HepG2 (cell line): ENCODE data around the gene C5.

ENCODE experiments used
- HDAC6 ChIP-seq: fragments of 200-600 bp; sonication (generic); IDR thresholded peaks from 2 replicates; pipeline ENCODE4 v1.7.0; 2017; ENCODE audit warnings: mild to moderate bottlenecking, antibody characterized with exemption, low read length, low read depth
- NR1H2 ChIP-seq: sonication (generic); formaldehyde crosslinking; IDR thresholded peaks from 2 replicates; pipeline ENCODE4 v1.8.1; 2022; ENCODE audit warnings: low read depth, missing genetic modification reagents, borderline replicate concordance
- POLR2AphosphoS5 ChIP-seq: IDR thresholded peaks from 2 replicates; pipeline ENCODE4 v1.6.1; 2012; ENCODE audit warnings: low read depth, low read length
- ZFP41 ChIP-seq: sonication (generic); formaldehyde crosslinking; IDR thresholded peaks from 2 replicates; pipeline ENCODE4 v1.4.0; 2020; ENCODE audit warnings: mild to moderate bottlenecking, missing genetic modification reagents, borderline replicate concordance
- ZNF10 ChIP-seq: sonication (generic); formaldehyde crosslinking; IDR thresholded peaks from 2 replicates; pipeline ENCODE4 v1.4.0; 2020; ENCODE audit warnings: mild to moderate bottlenecking, low read depth, missing genetic modification reagents, borderline replicate concordance
- ZNF3 ChIP-seq: IDR thresholded peaks from 2 replicates; pipeline ENCODE4 v1.7.0; 2017; ENCODE audit warnings: inconsistent platforms
- ZNF772 ChIP-seq: sonication (generic); formaldehyde crosslinking; IDR thresholded peaks from 2 replicates; pipeline ENCODE4 v1.5.0; 2020; ENCODE audit warnings: mild to moderate bottlenecking, missing genetic modification reagents
- ZNF83 ChIP-seq: sonication (generic); formaldehyde crosslinking; IDR thresholded peaks from 2 replicates; pipeline ENCODE4 v1.4.0; 2020; ENCODE audit warnings: missing genetic modification reagents, mild to moderate bottlenecking, borderline replicate concordance
- ZNF879 ChIP-seq: sonication (generic); formaldehyde crosslinking; IDR thresholded peaks from 2 replicates; pipeline ENCODE4 v1.8.1; 2023; ENCODE audit warnings: missing genetic modification reagents
- TF ChIP-seq, protein P1 (sequence below), 2 experiments: sonication (generic) in 1 of 2; formaldehyde crosslinking in 1 of 2; IDR thresholded peaks; 2 replicates each; pipeline versions ENCODE4 v1.5.1 to v1.6.1; 2011 to 2020; ENCODE audit warnings: borderline replicate concordance in 1 of 2, low read depth in 1 of 2, low read length in 1 of 2, mild to moderate bottlenecking in 1 of 2, missing genetic modification reagents in 1 of 2, moderate library complexity in 1 of 2
- TF ChIP-seq, protein P2 (sequence below): sonication (generic); formaldehyde crosslinking; IDR thresholded peaks from 2 replicates; pipeline ENCODE4 v1.8.1; 2023; ENCODE audit warnings: mild to moderate bottlenecking, missing genetic modification reagents
- TF ChIP-seq, protein P3 (sequence below): sonication (generic); formaldehyde crosslinking; IDR thresholded peaks from 2 replicates; pipeline ENCODE4 v1.8.0; 2022; ENCODE audit warnings: low read depth, missing genetic modification reagents

DNA sequence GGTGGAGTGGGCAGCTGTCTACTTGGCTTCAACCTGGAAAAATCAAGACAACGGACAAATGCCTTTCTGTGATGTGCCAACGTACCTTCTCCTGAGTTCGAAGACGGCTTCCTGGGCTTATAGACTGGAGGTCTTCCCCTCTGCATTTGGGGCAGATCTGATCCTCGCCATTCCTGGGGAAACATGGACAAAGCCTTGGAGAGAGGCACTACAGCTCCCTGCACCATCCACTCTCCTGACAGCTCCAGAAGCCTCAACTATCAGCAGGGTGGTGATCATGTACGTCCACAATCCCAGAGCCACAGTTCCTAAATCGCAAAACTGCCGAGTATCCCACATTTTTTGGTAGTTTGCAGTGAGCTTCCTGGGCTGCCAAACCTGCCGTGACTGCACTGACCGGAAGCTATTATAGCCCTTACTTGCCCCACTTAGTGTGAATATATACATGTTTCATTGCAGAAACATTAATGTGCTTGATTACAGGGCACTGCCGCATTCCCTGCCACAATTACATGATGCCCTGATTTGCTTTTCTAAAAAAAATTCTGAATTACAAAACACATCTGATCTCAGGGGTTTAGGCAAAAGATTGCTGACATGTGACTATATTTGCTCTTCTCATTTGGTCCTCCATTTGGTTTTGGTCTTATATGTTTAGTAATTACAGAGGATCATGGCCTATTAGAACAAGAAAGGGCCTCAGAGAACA, 126.3 kb downstream of the C5 start:
- TF ChIP-seq ZNF879 (CRISPR knock-in tag): no peak
- no peak for TF ChIP-seq POLR2AphosphoS5
- TF ChIP-seq ZNF3 (CRISPR knock-in tag): no peak
- TF ChIP-seq, protein P1, sequence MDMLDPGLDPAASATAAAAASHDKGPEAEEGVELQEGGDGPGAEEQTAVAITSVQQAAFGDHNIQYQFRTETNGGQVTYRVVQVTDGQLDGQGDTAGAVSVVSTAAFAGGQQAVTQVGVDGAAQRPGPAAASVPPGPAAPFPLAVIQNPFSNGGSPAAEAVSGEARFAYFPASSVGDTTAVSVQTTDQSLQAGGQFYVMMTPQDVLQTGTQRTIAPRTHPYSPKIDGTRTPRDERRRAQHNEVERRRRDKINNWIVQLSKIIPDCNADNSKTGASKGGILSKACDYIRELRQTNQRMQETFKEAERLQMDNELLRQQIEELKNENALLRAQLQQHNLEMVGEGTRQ (IDR thresholded peaks at IDR 0.05; ENCODE audit: low read depth, low read length): no peak
- TF ChIP-seq, protein P1 (CRISPR knock-in tag; IDR thresholded peaks at IDR 0.05; ENCODE audit: borderline replicate concordance): no peak
- TF ChIP-seq HDAC6: no peak
- TF ChIP-seq, protein P2, sequence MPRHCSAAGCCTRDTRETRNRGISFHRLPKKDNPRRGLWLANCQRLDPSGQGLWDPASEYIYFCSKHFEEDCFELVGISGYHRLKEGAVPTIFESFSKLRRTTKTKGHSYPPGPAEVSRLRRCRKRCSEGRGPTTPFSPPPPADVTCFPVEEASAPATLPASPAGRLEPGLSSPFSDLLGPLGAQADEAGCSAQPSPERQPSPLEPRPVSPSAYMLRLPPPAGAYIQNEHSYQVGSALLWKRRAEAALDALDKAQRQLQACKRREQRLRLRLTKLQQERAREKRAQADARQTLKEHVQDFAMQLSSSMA: no peak
- TF ChIP-seq, protein P3, sequence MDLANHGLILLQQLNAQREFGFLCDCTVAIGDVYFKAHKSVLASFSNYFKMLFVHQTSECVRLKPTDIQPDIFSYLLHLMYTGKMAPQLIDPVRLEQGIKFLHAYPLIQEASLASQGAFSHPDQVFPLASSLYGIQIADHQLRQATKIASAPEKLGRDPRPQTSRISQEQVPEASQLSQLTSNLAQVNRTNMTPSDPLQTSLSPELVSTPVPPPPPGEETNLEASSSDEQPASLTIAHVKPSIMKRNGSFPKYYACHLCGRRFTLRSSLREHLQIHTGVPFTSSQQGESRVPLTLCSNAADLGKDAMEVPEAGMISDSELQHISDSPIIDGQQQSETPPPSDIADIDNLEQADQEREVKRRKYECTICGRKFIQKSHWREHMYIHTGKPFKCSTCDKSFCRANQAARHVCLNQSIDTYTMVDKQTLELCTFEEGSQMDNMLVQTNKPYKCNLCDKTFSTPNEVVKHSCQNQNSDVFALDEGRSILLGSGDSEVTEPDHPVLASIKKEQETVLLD (CRISPR knock-in tag): no peak
- TF ChIP-seq ZNF83 (CRISPR knock-in tag): no peak
- TF ChIP-seq NR1H2 (CRISPR knock-in tag): no peak
- TF ChIP-seq ZNF10 (CRISPR knock-in tag): no peak
- no peak for TF ChIP-seq ZNF772 (CRISPR knock-in tag)
- TF ChIP-seq ZFP41 (CRISPR knock-in tag): no peak
